HCT116 (cell line): ENCODE measurements around the gene CTSE.

Source experiments
- CEBPB ChIP-seq: IDR thresholded peaks from 2 replicates; pipeline ENCODE4 v1.6.1; 2012; ENCODE audit warnings: low read depth
- CTCF ChIP-seq, 3 experiments: fragments of 200-600 bp in 1 of 3; sonication (generic) in 1 of 3; IDR thresholded peaks in 2 of 3; conservative IDR thresholded peaks in 1 of 3; 2 replicates each; pipeline ENCODE4 v1.5.1; 2012 to 2017; ENCODE audit warnings: low read depth in 2 of 3, low read length in 2 of 3, antibody characterized with exemption in 1 of 3, borderline replicate concordance in 1 of 3, control low read depth in 1 of 3, mild to moderate bottlenecking in 1 of 3, mixed read lengths in 1 of 3, mixed run types in 1 of 3, moderate library complexity in 1 of 3; ENCODE audit not compliant: insufficient read depth in 1 of 3
- EZH2 ChIP-seq: fragments of 200-600 bp; sonication (generic); IDR thresholded peaks from 2 replicates; pipeline ENCODE4 v1.6.1; 2017; ENCODE audit warnings: antibody characterized with exemption, mixed run types
- JUND ChIP-seq: IDR thresholded peaks from 2 replicates; pipeline ENCODE4 v1.6.1; 2012
- POLR2A ChIP-seq: IDR thresholded peaks from 2 replicates; pipeline ENCODE4 v1.7.0; 2011; ENCODE audit warnings: borderline replicate concordance; ENCODE audit not compliant: insufficient read depth, insufficient read length; ENCODE audit errors: extremely low read depth
- POLR2AphosphoS5 ChIP-seq: IDR thresholded peaks from 2 replicates; pipeline ENCODE4 v1.6.1; 2011; ENCODE audit warnings: mild to moderate bottlenecking, low read depth, low read length, moderate library complexity
- REST ChIP-seq: IDR thresholded peaks from 2 replicates; pipeline ENCODE4 v1.6.1; 2012; ENCODE audit warnings: low read depth
- SIN3A ChIP-seq: IDR thresholded peaks from 2 replicates; pipeline ENCODE4 v1.6.1; 2012; ENCODE audit warnings: low read depth
- SP1 ChIP-seq: IDR thresholded peaks from 2 replicates; pipeline ENCODE4 v1.6.1; 2012; ENCODE audit warnings: low read depth
- YY1 ChIP-seq: IDR thresholded peaks from 2 replicates; pipeline ENCODE4 v1.6.1; 2011; ENCODE audit warnings: low read length, low read depth, moderate library complexity, mild to moderate bottlenecking; ENCODE audit not compliant: insufficient replicate concordance; ENCODE audit errors: extremely low read depth

- TF ChIP-seq CTCF (IDR thresholded peaks at IDR 0.05 in 2 of 3, conservative IDR thresholded peaks at IDR 0.05 in 1 of 3; ENCODE audit: borderline replicate concordance in 1 of 3, insufficient read depth in 1 of 3, low read depth in 2 of 3, low read length in 2 of 3) (no peak), SIN3A (no peak), REST (no peak), POLR2AphosphoS5 (no peak), EZH2 (no peak), JUND (no peak), SP1 (no peak), CEBPB (no peak), YY1 (no peak), POLR2A (no peak)
These were observed 51.1 kb downstream of the CTSE start for GRCh38 chr1:205972491-205973168.
